HG03060 (cell line): ENCODE data around the gene DNPH1.

Experiments used
- ATAC-seq: cut with Tn5 transposase; IDR thresholded peaks from one replicate; pipeline ENCODE4 v1.9.1; 2021; ENCODE audit warnings: low read depth, moderate number of reproducible peaks; ENCODE audit not compliant: unreplicated experiment

The DNPH1 gene

DNA sequence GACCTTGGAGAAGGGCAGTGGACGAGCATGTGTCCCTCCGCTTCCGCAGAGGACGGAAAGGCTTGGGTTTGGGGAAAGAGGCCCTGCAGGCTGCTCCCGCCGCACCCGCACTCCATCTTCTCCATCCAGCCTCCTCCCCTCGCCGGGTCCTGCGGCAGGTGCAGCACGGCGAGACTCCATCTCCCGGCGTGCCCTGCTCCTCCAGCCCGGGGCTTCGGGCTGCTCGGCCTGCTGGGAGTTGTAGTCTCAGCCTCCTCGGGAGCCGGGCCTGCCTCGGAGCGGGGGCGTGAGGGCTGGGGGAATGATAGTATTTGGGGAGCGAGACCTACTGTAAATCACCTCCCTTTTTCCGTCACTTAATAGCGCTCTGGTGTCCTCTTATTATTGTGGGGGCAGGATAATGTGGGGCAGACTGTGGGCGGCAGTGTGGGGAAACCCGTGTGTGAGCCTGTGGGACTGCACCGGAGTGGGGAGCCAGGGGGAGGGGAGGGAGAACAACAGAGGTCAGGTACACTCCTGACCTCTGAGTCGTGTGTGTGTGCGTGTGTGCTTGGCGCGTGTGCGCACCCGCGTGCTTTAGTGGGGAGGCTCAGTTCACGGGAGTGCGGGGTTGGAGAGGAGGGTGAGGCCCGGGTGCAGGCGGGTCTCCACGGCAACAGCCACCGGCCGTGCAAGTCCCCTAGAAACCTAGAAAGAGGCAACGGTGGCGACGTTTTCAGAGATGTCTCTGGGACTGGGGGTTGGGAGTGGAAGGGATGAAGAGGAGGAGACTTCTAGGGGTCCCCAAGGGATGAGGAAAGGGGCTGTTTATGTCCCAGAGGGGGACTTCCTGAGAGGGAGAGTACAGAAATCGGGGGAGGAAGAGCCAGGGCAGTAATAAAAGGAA, 18.1 kb upstream of the DNPH1 start:
- ATAC-seq: no peak

DNA sequence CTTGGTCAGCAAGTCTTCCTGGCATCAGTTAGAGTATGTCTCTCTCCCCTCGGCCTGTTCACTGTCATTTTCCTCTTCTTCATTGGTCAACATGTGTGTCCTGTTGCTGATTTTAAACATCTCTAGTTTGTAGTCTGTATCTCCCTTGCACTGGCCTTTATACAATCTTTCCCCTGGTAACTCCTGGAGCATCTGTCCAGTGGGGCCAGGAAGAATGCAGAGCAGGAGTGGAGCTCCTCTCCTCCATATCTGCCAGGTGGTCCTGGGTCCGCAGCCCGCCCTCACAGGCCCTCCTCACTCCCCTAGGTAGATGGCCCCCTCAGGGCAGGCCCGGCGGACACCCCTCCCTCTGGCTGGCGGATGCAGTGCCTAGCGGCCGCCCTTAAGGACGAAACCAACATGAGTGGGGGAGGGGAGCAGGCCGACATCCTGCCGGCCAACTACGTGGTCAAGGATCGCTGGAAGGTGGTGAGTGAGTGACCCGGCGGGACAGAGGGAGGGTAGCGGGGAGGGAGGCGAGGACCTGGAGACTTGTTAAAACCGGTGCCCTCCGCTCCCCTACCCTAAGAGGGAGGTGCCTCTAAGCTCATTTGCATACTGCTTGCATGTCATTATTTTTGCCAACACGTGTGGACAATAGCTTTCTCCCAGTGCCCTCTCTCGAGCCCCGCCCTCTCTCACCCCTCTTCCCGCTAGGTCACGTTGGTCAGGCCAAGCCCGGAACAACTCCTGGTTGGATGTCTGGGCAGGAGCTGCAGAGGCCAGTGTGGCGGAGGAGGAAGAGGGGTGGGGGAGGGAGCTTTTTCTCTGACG, 17.2 kb upstream of the DNPH1 start:
- no peak for ATAC-seq

DNA sequence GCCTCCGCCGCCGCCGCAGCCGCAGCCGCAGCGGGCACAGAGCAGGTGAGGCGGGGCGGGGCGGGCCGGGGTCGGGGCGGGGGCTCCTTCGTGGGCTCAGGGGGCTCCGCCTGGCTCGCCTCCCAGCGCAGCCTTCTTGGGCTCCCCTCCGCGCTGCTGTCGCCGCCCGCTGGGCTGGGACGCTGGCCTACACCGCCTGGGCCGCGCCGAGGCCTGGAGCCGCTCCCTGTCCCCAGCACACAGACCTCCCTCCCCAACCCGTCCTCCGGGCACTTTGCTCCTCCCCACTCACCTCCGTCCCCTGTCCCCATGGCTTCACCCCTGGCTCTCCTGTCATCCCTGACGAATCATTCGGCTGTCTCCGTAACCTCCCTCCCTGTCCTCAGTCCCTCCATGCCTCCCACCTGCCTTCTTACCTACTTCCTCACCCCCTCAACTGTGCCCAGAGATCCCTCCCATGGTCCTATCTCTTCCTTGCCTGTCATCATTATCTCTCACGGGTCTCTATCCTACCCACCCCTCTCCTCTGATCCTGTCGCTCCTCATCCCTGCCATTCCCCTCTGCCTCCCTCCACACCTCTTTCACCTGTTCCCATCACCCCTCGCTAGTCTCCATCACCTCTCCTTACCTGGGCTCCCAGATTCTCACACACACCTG, 14.5 kb upstream of the DNPH1 start:
- no peak for ATAC-seq

DNA sequence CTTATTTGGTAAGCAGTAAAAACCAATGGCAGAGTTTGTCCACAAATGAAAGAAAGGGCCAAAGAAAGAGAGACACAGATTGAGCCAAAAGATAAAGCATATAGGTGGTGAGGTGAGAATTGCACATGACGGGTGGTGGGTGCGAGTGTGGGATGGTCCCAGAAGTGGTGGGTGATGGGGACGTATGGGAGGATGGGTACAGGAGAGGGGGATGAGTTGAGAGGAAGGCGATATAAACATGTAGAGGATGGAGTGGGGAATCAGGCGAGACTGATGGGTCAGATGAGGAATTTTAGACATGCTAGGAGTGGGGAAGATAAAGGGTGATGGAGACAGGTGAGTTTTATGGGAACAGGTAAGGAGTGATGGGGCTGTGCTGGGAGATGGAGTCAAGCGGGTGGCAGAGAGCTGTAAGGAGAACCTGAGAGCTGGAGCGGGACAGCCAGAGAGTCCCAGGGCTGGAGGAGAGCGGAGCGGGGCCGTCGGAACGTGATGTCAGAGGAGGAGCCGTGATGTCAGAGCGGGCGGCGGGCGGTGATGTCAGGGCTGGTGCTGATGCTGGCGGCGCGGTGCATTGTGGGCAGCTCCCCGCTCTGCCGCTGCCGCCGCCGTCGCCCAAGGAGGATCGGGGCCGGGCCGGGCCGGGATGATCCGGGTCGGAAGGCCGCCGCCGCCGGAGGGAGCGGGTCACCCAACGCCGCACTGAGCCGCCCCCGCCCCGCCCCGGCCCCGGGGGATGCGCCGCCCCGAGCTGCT, 13.8 kb upstream of the DNPH1 start, which contains the start of gene TTBK1:
TTBK1 (plus strand) TSS at position 574 of the 756 bp plus-strand sequence. CDS start 3,180 bp downstream, outside the sequence.
- ATAC-seq: no peak

DNA sequence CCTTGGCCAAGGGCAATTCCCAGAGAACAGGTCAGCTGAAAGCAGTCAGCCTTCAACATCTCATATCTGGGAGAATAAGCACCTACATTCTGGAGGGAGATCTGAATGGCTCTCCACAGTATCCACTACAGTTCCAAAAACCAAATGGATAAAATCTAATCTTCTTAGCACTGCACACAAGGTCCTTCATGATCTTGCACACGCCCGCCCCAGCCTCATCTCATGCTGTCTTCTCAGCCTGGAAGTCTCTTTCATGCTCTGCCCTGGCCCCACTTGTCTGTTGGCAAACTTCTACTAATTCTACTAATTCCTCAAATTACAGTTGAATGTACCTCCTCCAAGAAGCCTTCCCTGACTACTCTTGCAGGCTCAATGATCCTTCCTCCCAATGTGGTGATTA, 12.2 kb upstream of the DNPH1 start:
- no peak for ATAC-seq

DNA sequence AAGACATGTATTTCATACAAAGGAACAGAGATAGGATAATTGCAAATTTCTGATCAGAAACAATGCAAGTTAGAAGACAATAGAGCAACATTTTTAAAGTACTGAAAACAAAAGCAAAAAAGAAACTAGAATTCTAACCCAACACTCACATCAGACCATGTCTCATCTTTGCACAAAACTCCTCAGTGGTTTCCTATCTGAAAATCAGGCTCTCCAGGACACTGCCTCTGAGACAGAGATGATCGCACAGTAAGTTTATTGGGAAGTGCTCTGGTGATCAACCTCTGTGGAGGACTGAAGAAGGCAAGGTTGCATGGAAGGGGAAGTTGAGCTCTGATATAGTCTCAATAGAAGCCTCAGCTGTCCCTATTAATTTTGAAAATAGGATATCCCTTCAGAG, 11.7 kb upstream of the DNPH1 start:
- no peak for ATAC-seq

DNA sequence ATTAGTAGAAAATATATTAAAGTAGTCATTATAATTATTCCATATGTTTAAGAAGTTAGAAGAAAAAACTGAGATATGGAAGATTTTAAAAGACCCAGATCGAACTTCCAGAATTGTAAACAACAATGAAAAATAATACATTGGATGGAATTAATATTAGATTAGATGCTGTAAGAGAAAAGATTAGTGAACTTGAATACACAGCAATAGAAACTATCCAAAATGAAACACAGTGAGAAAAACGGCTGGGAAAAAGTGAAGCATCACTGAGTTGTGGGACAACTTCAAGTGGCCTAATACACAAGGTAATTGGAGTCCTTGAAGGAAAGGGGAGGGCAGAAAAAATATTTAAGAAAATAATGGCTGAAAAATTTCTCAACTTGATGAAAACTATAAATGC, 9.8 kb upstream of the DNPH1 start:
- no peak for ATAC-seq

DNA sequence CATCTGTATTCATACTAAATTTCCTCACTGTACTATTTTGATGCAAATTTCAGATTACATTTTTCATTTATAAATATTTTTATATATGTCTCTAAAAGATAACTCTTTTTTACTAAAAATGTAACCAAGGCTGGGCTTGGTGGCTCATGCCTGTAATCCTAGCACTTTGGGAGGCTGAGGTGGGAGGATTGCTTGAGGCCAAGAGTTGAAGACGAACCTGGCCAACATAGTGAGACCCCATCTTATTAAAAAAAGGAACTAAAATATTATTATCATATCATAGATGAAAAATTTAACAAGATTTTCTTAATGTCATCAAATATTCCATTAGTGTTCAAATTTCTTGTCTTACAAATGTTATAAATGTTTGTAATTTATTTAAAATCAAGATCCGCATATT, 6.6 kb upstream of the DNPH1 start:
- ATAC-seq: no peak

DNA sequence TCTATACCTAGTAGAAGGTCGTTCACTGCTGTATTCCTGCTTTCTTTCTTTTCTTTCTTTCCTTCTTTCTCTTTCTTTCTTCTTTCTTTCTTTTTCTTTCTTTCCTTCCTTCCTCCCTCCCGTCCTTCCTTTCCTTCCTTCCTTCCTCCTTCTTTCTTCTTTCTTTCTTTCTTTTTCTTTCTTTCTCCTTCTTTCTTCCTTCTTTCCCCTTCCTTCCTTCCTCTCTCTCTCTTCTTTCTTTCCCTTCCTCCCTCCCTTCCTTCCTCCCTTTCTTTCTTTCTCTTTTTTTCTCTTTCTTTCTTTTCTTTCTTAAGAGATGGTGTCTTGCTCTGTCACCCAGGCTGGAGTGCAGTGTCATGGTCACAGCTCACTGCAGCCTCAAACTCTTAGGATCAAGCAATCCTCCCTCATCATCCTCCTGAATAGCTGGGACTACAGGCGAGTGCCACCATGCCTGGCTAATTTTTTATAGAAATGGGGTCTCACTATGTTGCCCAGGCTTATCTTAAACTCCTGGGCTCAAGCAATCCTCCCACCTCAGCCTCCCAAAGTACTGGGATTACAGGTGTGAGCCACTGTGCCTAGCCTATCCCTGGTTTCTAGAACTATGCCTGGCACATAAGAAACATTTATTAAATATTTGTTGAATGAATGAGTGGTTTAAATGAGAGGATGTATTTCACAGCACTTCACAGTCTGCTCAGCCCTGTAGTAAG, 2.6 kb upstream of the DNPH1 start:
- no peak for ATAC-seq

DNA sequence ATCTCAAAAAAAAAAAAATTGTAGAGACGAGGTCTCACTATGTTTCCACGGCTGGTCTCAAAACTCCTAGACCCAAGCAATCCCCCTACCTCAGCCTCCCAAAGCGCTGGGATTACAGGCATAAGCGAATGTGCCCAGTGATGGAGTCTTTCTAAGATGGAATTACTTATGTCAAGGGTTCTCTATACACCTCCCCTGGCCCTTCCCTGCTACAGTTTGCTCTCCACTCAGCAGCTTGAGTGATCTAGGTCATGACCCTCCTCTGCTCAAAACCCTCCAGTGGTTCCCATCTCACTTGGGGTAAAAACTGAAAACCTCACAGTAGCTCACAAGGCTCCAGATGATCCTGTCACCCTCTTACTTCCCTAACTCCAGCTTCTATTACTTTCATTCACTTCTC, 1.8 kb upstream of the DNPH1 start:
- ATAC-seq: no peak

DNA sequence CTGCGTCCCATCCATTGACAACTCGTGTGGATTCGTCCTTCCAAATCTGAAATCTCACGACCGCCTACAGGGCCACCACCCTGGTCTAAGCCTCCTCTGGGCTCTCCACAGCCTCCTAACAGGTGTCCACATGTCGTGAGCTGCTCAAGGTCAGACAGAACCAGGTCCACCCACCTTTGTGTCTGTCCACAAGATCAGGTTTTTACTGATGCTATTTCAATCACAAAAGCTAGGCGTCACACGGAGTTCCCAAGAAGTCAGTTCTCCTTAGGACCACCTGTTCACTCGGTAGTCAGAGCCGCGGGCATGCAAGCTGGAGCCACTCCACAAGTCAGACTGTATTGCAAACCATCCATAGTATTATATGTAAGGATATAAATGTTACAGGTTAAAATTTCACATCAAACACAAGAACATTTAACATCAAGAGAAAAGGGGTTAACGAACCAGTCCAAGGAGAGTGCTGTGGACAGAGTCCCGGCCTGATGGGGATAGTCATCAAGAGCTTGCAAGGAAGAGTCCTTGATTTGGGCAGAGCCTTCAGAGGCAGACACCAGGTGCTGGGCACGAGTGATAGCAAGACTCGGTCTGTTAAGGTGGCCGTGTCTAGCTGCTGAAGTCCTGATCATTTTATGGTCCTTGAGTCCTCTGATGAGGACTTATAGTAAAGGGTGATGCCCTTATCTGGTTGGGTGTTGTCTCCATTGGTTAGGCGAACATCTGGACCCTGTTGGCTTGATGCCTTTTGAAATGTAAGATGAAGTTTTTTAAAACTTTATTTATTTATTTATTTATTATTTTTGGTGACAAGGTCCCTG, 731 bp upstream of the DNPH1 start:
- no peak for ATAC-seq

DNA sequence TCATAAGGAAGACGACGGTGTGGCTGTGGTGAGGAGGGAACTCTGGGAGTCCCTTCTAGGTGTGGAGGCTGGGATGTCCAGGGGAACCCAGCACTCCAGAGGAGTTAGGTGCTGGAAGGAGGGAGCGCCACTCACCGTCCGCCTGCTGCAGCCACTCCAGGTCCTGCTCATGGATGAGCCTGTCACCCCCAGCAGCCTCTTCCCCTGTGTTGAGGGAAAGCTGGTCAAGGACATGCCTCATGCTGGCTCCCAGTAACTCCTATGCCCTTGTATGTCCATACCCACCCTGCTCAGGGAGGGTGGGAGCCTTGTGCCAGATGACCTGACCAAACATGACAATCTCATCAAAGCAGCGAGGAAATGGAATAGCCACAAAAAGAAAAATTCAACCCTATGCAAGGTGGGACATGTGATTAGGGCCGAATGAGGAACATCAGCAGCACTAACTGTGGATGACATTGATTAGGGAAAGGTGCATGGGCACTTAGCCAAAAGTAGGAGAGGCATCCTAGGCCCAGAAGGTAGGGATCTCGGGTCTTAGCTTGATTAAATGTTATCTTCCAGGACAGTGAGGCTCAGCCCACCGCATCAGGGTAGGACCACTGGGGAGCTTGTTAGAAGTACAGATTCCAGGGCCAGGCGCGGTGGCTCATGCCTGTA, 3.0 kb downstream of the DNPH1 start:
- ATAC-seq: no peak

DNA sequence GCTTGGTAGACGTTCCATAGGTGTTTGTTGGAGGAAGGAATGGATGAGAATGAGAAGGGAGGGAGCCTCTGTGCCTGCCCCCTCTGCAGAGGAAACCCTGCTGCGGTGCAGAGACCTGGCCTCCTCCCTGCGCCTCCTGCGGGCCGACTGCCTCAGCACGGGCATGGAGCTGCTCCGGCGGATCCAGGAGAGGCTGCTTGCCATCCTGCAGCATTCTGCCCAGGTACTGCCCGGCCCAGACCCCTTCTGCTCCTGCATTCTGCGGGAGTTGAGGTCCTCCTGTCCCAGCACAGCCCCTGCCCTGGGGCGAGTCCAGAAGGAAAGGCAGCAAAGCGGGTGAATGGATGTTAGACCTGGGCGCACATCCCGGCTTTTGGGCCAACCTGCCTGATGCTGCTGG, 6.1 kb downstream of the DNPH1 start:
- ATAC-seq: no peak

DNA sequence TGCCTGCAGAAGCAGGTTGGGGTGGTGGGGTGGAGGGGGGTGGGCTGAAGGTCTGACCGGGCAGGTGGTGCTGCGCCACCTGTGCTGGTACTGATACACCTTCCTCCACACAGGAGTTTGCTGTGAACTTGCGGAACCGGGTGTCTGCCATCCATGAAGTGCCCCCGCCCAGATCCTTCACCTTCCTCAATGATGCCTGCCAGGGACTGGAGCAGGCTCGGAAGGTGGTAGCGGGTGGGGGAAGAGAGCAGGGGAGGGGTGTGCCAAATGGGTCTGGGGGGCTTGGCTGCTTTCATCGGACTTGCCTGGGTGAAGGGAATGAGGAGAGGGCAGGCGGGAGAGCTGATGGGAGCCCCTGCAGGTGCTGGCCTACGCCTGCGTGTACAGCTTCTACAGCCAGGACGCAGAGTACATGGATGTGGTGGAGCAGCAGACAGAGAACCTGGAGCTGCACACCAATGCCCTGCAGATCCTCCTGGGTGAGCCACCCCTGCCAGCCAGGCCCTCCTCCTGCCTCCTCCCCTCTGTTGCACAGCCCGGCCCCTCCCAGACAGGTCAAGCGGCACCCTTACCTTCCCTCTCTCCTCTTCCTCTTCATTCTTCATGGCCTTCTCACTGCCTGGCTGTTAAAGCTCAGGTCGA, 6.7 kb downstream of the DNPH1 start:
- no peak for ATAC-seq

DNA sequence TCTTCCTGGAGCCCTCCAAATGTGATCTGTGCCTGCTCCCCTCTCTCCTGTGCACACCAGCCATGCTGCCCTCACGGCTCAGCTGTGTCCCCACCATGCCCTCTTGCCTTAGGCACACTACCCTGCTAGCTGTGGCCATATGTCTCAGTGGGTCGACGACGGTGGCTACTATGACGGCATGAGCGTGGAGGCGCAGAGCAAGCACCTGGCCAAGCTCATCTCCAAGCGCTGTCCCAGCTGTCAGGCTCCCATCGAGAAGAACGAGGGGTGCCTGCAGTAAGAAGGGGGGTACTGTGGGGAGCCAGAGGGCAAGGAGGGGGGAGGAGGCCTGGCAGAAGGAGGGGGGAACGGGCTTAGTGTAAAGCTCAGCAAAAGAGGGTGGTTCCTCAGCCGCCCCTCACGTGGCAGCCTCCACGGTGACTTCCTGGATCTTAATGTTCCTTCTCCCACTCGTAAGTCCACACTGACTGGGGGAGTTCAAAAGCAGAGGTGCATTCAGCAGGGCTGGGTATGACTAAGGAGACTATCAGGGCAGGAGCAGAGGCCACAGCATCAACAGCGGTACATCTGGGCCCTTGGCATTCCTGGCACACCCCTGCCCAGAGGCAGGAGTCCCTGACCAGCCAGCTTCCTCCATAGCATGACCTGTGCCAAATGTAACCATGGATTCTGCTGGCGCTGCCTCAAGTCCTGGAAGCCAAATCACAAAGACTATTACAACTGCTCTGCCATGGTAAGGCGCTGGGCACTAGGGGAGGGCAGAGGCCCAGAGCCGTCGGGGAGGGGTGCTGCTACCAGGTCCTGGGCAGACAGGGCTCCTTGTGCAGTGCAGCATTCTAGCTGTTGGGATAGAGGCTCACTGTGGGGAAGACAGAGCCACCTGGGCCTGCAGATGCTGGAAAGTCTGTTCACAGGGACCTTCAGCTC, 8.0 kb downstream of the DNPH1 start:
- no peak for ATAC-seq

DNA sequence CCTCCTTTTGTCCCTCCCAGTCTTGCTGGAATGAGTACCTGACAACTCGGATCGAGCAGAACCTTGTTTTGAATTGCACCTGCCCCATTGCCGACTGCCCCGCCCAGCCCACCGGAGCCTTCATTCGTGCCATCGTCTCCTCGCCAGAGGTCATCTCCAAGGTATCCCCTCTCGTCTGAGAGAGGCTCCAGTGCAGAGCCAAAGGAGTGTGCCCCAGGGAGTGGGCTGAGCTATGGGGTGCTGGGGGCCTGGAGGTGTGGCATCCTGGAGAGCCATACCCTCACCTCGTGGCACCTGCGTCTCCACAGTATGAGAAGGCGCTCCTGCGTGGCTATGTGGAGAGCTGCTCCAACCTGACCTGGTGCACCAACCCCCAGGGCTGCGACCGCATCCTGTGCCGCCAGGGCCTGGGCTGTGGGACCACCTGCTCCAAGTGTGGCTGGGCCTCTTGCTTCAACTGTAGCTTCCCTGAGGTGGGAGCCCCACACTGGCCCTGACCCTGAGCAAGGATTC, 8.8 kb downstream of the DNPH1 start:
- no peak for ATAC-seq

DNA sequence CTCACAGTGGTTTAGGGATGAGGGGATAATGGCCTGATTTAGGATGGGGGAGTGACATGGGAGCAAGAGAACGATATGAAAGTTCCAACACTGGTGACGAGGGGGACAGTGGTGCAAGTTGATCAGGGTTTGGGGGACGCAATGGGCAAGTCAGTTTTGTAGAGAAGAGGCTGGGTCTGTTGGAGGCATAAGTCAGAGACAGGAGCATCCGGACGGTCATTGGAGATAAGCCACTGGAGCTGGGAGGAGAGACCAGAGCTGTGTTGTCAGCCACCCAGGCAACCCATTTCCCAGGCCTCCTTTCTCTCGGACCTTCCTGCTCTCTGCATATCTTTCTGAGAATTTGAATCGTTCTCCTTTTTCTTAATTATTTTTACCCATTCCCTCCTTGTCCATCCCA, 9.5 kb downstream of the DNPH1 start:
- ATAC-seq: no peak
